Tibial nerve (tissue), 4 donors: ENCODE measurements around the gene KLK3. TPM values are rescaled to one million over a fixed set of nuclear protein-coding genes. Genes with fewer than 3 reads are reported as not detected.
A peak's percentile ranks its signal among the peaks of the same experiment; 100 is the strongest.

Source experiments
- DNase-seq, 2 donors: peaks; one replicate each; pipeline ENCODE4 v3.0.0-alpha.2; 2019; ENCODE audit warnings: low spot score in 2 of 2
- H3K27ac ChIP-seq, 4 donors: fragments of 200-600 bp; sonication (generic) in 3 of 4; one replicate each; pipeline ENCODE4 v1.5.1; 2017 to 2019; ENCODE audit warnings: mild to moderate bottlenecking in 1 of 4
- H3K27me3 ChIP-seq, 2 donors: fragments of 200-600 bp; sonication (generic) in 1 of 2; one replicate each; pipeline versions ENCODE4 v1.5.1 to v1.6.0; 2017 to 2019
- H3K36me3 ChIP-seq, 3 donors: fragments of 200-600 bp; sonication (generic); one replicate each; pipeline ENCODE4 v1.5.1; 2018 to 2019
- H3K4me1 ChIP-seq, 4 donors: fragments of 200-600 bp; sonication (generic) in 3 of 4; one replicate each; pipeline ENCODE4 v1.5.1; 2017 to 2019
- H3K4me3 ChIP-seq, 4 donors: fragments of 200-600 bp; sonication (generic) in 3 of 4; one replicate each; pipeline ENCODE4 v1.5.1; 2017 to 2019; ENCODE audit warnings: mild to moderate bottlenecking in 1 of 4, moderate library complexity in 1 of 4
- H3K9me3 ChIP-seq, 4 donors: fragments of 200-600 bp; sonication (generic) in 3 of 4; one replicate each; pipeline ENCODE4 v1.5.1; 2017 to 2019
- EP300 ChIP-seq, 2 donors: sonication (generic); formaldehyde crosslinking; IDR thresholded peaks; one replicate each; pipeline ENCODE4 v1.6.1; 2017; ENCODE audit warnings: antibody characterized with exemption in 2 of 2, mild to moderate bottlenecking in 1 of 2
- POLR2A ChIP-seq, 2 donors: fragments of 450-650 bp; IDR thresholded peaks; one replicate each; pipeline ENCODE4 v1.6.1; 2017; ENCODE audit warnings: antibody characterized with exemption in 2 of 2, mild to moderate bottlenecking in 2 of 2, moderate library complexity in 2 of 2
- WGBS, 2 donors: methylation state at CpG; one replicate each; pipeline ENCODE4 v1.1.5; 2018; 5-methylcytosine and 5-hydroxymethylcytosine counted together
- total RNA-seq, 4 donors: library from RNA; depleted of rRNA; stranded (reverse); fragments of >200 nt; gene quantifications; one replicate each; pipeline ENCODE4 v1.1.0, GENCODE V29; 2016
- TF ChIP-seq, protein P1 (sequence below), 5 experiments: fragments of 200-600 bp in 3 of 5; fragments of 450-650 bp in 2 of 5; sonication (generic) in 3 of 5; IDR thresholded peaks; one replicate each; pipeline ENCODE4 v1.5.1; 2016 to 2019; ENCODE audit warnings: antibody characterized with exemption in 5 of 5, mild to moderate bottlenecking in 3 of 5, moderate library complexity in 2 of 5

Gene KLK3
- total RNA-seq, 4 donors from 2014 or later, result not detected

DNA sequence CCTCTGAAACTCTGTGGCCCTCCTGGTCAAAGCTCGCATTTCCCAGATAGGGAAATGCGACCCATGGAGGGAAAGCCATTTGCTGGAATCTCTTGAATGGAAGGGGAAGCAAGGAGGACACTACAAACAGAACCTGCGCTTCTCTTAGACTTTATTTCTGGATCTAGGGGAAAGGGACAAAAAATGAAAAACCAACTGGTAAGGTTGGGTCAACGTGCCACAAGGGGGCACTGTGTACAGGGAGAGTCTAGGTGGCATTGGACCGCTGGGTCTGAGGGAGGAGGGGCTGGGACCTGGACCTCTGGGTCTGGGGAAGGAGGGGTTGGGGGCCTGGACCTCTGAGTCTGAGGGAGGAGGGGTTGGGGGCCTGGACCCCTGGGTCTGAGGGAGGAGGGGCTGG is 51.5 kb downstream of the KLK3 start:
- no peak for TF ChIP-seq POLR2A (IDR thresholded peaks at IDR 0.05)
- TF ChIP-seq EP300 (IDR thresholded peaks at IDR 0.05), result no peak
- TF ChIP-seq, protein P1, sequence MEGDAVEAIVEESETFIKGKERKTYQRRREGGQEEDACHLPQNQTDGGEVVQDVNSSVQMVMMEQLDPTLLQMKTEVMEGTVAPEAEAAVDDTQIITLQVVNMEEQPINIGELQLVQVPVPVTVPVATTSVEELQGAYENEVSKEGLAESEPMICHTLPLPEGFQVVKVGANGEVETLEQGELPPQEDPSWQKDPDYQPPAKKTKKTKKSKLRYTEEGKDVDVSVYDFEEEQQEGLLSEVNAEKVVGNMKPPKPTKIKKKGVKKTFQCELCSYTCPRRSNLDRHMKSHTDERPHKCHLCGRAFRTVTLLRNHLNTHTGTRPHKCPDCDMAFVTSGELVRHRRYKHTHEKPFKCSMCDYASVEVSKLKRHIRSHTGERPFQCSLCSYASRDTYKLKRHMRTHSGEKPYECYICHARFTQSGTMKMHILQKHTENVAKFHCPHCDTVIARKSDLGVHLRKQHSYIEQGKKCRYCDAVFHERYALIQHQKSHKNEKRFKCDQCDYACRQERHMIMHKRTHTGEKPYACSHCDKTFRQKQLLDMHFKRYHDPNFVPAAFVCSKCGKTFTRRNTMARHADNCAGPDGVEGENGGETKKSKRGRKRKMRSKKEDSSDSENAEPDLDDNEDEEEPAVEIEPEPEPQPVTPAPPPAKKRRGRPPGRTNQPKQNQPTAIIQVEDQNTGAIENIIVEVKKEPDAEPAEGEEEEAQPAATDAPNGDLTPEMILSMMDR (IDR thresholded peaks at IDR 0.05), result peak in 2 of 5 experiments; percentile 11 to 21
- H3K4me1 ChIP-seq, result peaks cover 0 to 8% (median 0%) of the 10 kb centered on the region in 4 donors
- no peaks in the 10 kb centered on the region for H3K36me3 ChIP-seq
- no peak overlapping the region for H3K27ac ChIP-seq
- H3K4me3 ChIP-seq, result no peak overlapping the region
- WGBS, 2 donors, result 21 to 24% methylated on average over 5 of the region's 5 CpGs
- H3K27me3 ChIP-seq, result peaks cover 0 to 32% of the 10 kb centered on the region in 2 donors
- H3K9me3 ChIP-seq, result no peaks in the 10 kb centered on the region
- peak in 1 of 2 donors; percentile 21 for DNase-seq

- no peak for DNase-seq
- Histone ChIP-seq H3K27me3 (peaks cover 0 to 48% of the 10 kb centered on the region in 2 donors), H3K36me3 (no peaks in the 10 kb centered on the region), H3K9me3 (no peaks in the 10 kb centered on the region), H3K4me3 (no peak overlapping the region), H3K4me1 (peaks cover 0 to 8% (median 0%) of the 10 kb centered on the region in 4 donors), H3K27ac (no peak overlapping the region)
- 62 to 65% methylated on average over 20 to 25 of the region's 25 CpGs for WGBS, 2 donors
- TF ChIP-seq EP300 (IDR thresholded peaks at IDR 0.05), result no peak
- no peak for TF ChIP-seq POLR2A (IDR thresholded peaks at IDR 0.05)
- TF ChIP-seq, protein P1 (IDR thresholded peaks at IDR 0.05), result no peak
Observed at GRCh38 chr19:50908336-50908735, 53.6 kb downstream of the KLK3 start.

- no peak for TF ChIP-seq POLR2A (IDR thresholded peaks at IDR 0.05)
- TF ChIP-seq, protein P1 (IDR thresholded peaks at IDR 0.05), result no peak
- TF ChIP-seq EP300 (IDR thresholded peaks at IDR 0.05), result no peak
- no peaks in the 10 kb centered on the region for H3K9me3 ChIP-seq
- peak overlapping the region in 2 of 4 donors; percentile 5 to 18 for H3K4me3 ChIP-seq
- peak; percentile 31 to 40 for DNase-seq
- H3K27me3 ChIP-seq, result peaks cover 0 to 49% of the 10 kb centered on the region in 2 donors
- 6 to 9% methylated on average over 26 to 34 of the region's 36 CpGs for WGBS, 2 donors
- no peak overlapping the region for H3K27ac ChIP-seq
- H3K4me1 ChIP-seq, result peaks cover 0 to 8% (median 0%) of the 10 kb centered on the region in 4 donors
- no peaks in the 10 kb centered on the region for H3K36me3 ChIP-seq
Observed at GRCh38 chr19:50909240-50910070, 54.7 kb downstream of the KLK3 start.

Other genes with a start within 250 kb of the KLK3 start
- not detected for gene SYT3, start 215.0 kb upstream of the KLK3 start, total RNA-seq
- not detected for gene C19orf81, start 205.5 kb upstream of the KLK3 start, total RNA-seq
- gene SHANK1, start 135.1 kb upstream of the KLK3 start, total RNA-seq, result 1 to 10 TPM in 1 of 4 donors, under 1 TPM in 2, not detected in 1; 0.21 to 3.3 (median 0.30) TPM
- 10 to 100 TPM; 13.3 to 53.1 (median 25.9) TPM for gene CLEC11A, start 131.6 kb upstream of the KLK3 start, total RNA-seq
- not detected for gene GPR32, start 84.5 kb upstream of the KLK3 start, total RNA-seq
- not detected for gene ACP4, start 64.5 kb upstream of the KLK3 start, total RNA-seq
- gene KLK1, start 31.1 kb upstream of the KLK3 start, total RNA-seq, result 1 to 10 TPM in 2 of 4 donors, under 1 TPM in 1, not detected in 1; 0.78 to 1.8 (median 1.5) TPM
- gene KLK15, start 21.3 kb upstream of the KLK3 start, total RNA-seq, result not detected
- gene KLK2, start 18.5 kb downstream of the KLK3 start, total RNA-seq, result not detected
- gene KLK4, start 56.5 kb downstream of the KLK3 start, total RNA-seq, result 1 to 10 TPM in 1 of 4 donors, under 1 TPM in 1, not detected in 2; 0.59 to 1.2 TPM
- not detected for gene KLK5, start 98.1 kb downstream of the KLK3 start, total RNA-seq
- gene KLK6, start 114.7 kb downstream of the KLK3 start, total RNA-seq, result 1 to 10 TPM in 3 of 4 donors, not detected in 1; 2.1 to 5.9 (median 2.5) TPM
- 1 to 10 TPM in 3 of 4 donors, under 1 TPM in 1; 0.90 to 7.6 (median 4.6) TPM for gene KLK7, start 129.0 kb downstream of the KLK3 start, total RNA-seq
- gene KLK8, start 146.7 kb downstream of the KLK3 start, total RNA-seq, result 1 to 10 TPM in 3 of 4 donors, not detected in 1; 1.6 to 2.2 (median 1.9) TPM
- gene KLK10, start 164.8 kb downstream of the KLK3 start, total RNA-seq, result 1 to 10 TPM in 2 of 4 donors, under 1 TPM in 1, not detected in 1; 0.22 to 3.1 (median 1.4) TPM
- gene KLK11, start 171.7 kb downstream of the KLK3 start, total RNA-seq, result 1 to 10 TPM in 1 of 4 donors, not detected in 3; 1.3 TPM
- gene KLK12, start 180.1 kb downstream of the KLK3 start, total RNA-seq, result not detected
- gene KLK13, start 210.2 kb downstream of the KLK3 start, total RNA-seq, result under 1 TPM in 1 of 4 donors, not detected in 3; 0.63 TPM
- gene KLK14, start 228.0 kb downstream of the KLK3 start, total RNA-seq, result not detected